OCI-LY7 (cell line): ENCODE results near the gene PLPP4. TPM values are rescaled to one million over a fixed set of nuclear protein-coding genes. Genes with fewer than 3 reads are reported as not detected.

Source experiments
- BruUV-seq: library from RNA; stranded (reverse); fragments of 400-500 nt; replicated peaks from 2 replicates; lab custom pipeline; 2021; lab: Mats Ljungman, UMichigan
- CTCF ChIA-PET: fragments of 300-600 bp; sonication (Branson Sonifier 250); formaldehyde crosslinking; loops from one replicate; lab custom pipeline; 2022; ENCODE audit warnings: antibody characterized with exemption; ENCODE audit not compliant: unreplicated experiment; lab: Charles Lee
- POLR2A ChIA-PET: fragments of 300-600 bp; sonication (Branson Sonifier 250); formaldehyde crosslinking; loops from one replicate; lab custom pipeline; 2022; ENCODE audit warnings: antibody characterized with exemption; lab: Charles Lee
- DNase-seq: peaks from one replicate; pipeline ENCODE4 v3.0.0-alpha.2; 2015; ENCODE audit warnings: low spot score
- H2AFZ ChIP-seq: fragments of 200-600 bp; sonication (generic), shearing (Covaris generic); 2 replicates; pipeline ENCODE4 v1.6.1; 2014; ENCODE audit warnings: mild to moderate bottlenecking, antibody characterized with exemption, low read length, moderate library complexity
- H3K27ac ChIP-seq: fragments of 200-600 bp; sonication (generic); 2 replicates; pipeline ENCODE4 v1.5.1; 2014; ENCODE audit warnings: mixed run types, low read depth, mild to moderate bottlenecking, moderate library complexity, low read length, inconsistent platforms; ENCODE audit not compliant: poor library complexity, severe bottlenecking
- H3K36me3 ChIP-seq: fragments of 200-600 bp; sonication (generic); 2 replicates; pipeline ENCODE4 v1.6.1; 2014; ENCODE audit warnings: mild to moderate bottlenecking, antibody characterized with exemption, low read length, moderate library complexity, mixed read lengths; ENCODE audit not compliant: insufficient read depth
- H3K4me1 ChIP-seq: fragments of 200-600 bp; sonication (generic); 2 replicates; pipeline ENCODE4 v1.5.1; 2014; ENCODE audit warnings: mild to moderate bottlenecking, low read length; ENCODE audit not compliant: insufficient read depth, poor library complexity, severe bottlenecking
- H3K4me2 ChIP-seq: fragments of 200-600 bp; sonication (generic); 2 replicates; pipeline ENCODE4 v1.6.1; 2014; ENCODE audit warnings: mild to moderate bottlenecking, low read length
- H3K4me3 ChIP-seq: fragments of 200-600 bp; sonication (generic); 2 replicates; pipeline ENCODE4 v1.5.1; 2014; ENCODE audit warnings: mild to moderate bottlenecking, low read depth, low read length; ENCODE audit not compliant: poor library complexity, severe bottlenecking
- H3K79me2 ChIP-seq: fragments of 200-600 bp; sonication (generic); 2 replicates; pipeline ENCODE4 v1.6.1; 2016; ENCODE audit warnings: low read depth, mild to moderate bottlenecking, low read length, moderate library complexity, mixed read lengths; ENCODE audit not compliant: insufficient read depth
- H3K9me2 ChIP-seq: fragments of 200-600 bp; sonication (generic); 2 replicates; pipeline ENCODE4 v1.6.1; 2016; ENCODE audit warnings: mild to moderate bottlenecking, low read length, mixed read lengths; ENCODE audit not compliant: insufficient read depth
- H3K9me3 ChIP-seq: fragments of 200-600 bp; sonication (generic); 2 replicates; pipeline ENCODE4 v1.6.1; 2014; ENCODE audit warnings: mild to moderate bottlenecking, mixed run types, low read length, mixed read lengths
- H4K20me1 ChIP-seq: fragments of 200-600 bp; sonication (generic); 2 replicates; pipeline ENCODE4 v1.6.1; 2014; ENCODE audit warnings: mild to moderate bottlenecking, antibody characterized with exemption, low read length, moderate library complexity, mixed read lengths; ENCODE audit not compliant: insufficient read depth
- CTCF ChIP-seq: fragments of 200-600 bp; sonication (generic); conservative IDR thresholded peaks from 2 replicates; pipeline ENCODE4 v1.5.1; 2014; ENCODE audit warnings: mild to moderate bottlenecking, antibody characterized with exemption, low read length, moderate library complexity, mixed read lengths
- EZH2phosphoT487 ChIP-seq: fragments of 200-600 bp; sonication (generic); IDR thresholded peaks from 2 replicates; pipeline ENCODE4 v1.6.1; 2018; ENCODE audit warnings: low read depth, borderline replicate concordance, mild to moderate bottlenecking, mixed run types, antibody characterized with exemption, low read length, moderate library complexity, mixed read lengths
- intact Hi-C: fragments of 100-400 bp; cut with micrococcal nuclease; formaldehyde crosslinking; loops from one replicate; pipeline ENCODE4 v1.10.0; 2022; ENCODE audit not compliant: unreplicated experiment
- total RNA-seq, 2 experiments: library from RNA; depleted of rRNA in 1 of 2; stranded (reverse); fragments of >200 nt in 1 of 2; shearing (Covaris generic) in 1 of 2; gene quantifications; 2 replicates each; pipeline ENCODE4 v1.2.3, GENCODE V29; 2014 to 2022

Gene PLPP4
- total RNA-seq, 2 experiments from 2014 or later, result not detected

DNA sequence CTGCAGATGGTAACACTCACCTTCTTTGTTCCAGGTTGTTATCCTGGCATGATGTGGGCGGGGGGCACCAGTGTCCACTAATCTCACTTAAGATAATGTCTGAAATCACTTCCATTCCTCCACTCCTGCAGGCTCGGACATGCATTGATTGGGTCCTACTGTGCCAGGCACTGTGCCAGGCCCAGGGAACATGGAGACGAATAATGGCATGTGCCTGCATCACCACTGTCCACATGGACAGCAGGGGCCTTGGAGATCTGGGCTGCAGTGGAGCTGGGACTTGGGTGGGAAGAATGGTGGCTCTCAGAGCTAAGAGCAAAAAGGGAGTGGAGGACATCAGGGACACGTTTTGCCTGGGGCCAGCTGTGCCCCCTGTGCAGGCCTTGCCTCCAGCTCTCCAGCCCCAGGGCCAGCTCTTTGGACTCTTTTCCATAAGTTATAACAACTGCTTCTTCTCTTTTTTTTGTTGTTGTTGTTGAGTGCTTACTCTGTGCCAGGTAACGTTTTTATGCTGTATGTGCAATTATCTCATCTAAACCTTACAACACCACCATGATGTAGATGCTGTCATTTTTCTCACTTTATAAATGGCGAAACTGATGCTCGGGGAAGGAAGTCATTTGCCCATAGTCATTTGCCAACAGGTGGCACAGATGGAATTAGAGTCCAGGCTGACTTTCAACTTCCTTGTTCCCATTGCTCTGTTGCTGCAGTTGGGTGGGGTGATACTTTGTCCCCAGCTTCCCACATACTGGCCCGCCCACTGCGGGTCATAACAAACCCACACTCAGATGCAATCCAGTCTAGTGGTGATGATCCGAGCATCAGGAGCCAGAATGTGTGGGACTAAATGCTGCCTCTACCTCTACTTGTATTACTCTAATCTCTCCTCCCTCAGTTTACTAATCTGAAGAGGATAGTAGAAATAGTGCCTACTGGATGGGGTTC lies 19.1 kb downstream of the PLPP4 start:
- Histone ChIP-seq H3K9me2 (no peaks in the 10 kb centered on the region), H3K79me2 (no peaks in the 10 kb centered on the region), H3K9me3 (no peaks in the 10 kb centered on the region), H3K36me3 (no peaks in the 10 kb centered on the region), H2AFZ (no peak overlapping the region), H4K20me1 (no peaks in the 10 kb centered on the region), H3K4me2 (no peak overlapping the region), H3K4me1 (no peaks in the 10 kb centered on the region), H3K27ac (no peak overlapping the region), H3K4me3 (no peak overlapping the region)
- ChIA-PET CTCF (no interaction called here), POLR2A (no interaction called here)
- BruUV-seq, result no TSS peak
- no peak for TF ChIP-seq CTCF
- no peak for TF ChIP-seq EZH2phosphoT487
- intact Hi-C loops, result no loop called here
- no peak for DNase-seq

DNA sequence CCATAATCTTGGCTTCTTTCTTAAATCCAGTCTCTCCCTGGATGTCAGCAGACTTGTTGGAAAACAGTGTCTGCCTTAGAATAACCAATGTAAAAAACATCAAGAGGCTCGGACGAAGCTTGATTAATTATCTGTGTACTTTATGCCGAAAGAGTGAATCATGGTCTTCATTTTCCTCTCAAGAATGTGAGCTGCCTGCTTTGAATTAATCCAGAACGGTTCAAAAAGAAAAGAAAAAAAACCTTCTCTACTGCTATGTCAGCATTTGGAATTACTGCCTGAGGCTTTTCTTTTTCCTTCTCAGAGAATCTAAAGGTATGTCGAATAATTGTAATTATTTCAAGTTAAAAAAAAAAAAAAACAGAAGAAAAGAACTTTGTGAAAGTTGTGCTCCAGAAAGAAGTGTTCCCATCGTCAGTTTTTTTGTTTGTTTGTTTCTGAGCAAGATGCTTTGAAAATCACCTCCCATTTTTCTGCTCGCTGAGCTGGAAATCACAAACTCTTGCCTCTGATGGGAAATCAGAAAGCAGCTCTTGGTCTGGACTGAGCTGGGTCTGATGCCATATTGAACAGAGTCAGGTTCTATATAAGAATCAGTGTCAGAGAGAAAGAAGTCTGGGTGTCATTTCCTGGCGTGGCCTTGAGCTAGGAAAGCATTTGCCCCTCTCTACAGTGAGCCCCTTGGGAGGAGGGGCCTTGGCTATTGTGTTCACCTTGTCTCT lies 20.2 kb downstream of the PLPP4 start:
- no peaks in the 10 kb centered on the region for H3K9me2 ChIP-seq
- TF ChIP-seq CTCF (no peak), EZH2phosphoT487 (no peak)
- H2AFZ ChIP-seq, result no peak overlapping the region
- ChIA-PET CTCF (no interaction called here), POLR2A (no interaction called here)
- no peaks in the 10 kb centered on the region for H4K20me1 ChIP-seq
- no TSS peak for BruUV-seq
- H3K4me2 ChIP-seq, result no peak overlapping the region
- no peaks in the 10 kb centered on the region for H3K36me3 ChIP-seq
- no peak overlapping the region for H3K4me3 ChIP-seq
- intact Hi-C loops, result no loop called here
- H3K79me2 ChIP-seq, result no peaks in the 10 kb centered on the region
- no peak overlapping the region for H3K27ac ChIP-seq
- H3K4me1 ChIP-seq, result no peaks in the 10 kb centered on the region
- DNase-seq, result no peak
- H3K9me3 ChIP-seq, result no peaks in the 10 kb centered on the region

GRCh38 chr10:120477743-120478141 lies 20.7 kb downstream of the PLPP4 start:
- H4K20me1 ChIP-seq, result no peaks in the 10 kb centered on the region
- intact Hi-C loops, result no loop called here
- H3K4me1 ChIP-seq, result no peaks in the 10 kb centered on the region
- H3K9me3 ChIP-seq, result no peaks in the 10 kb centered on the region
- BruUV-seq, result no TSS peak
- CTCF ChIA-PET, result no interaction called here
- no peaks in the 10 kb centered on the region for H3K79me2 ChIP-seq
- no peak overlapping the region for H3K4me3 ChIP-seq
- no peak overlapping the region for H3K4me2 ChIP-seq
- no peak for DNase-seq
- POLR2A ChIA-PET, result no interaction called here
- no peak overlapping the region for H3K27ac ChIP-seq
- H3K36me3 ChIP-seq, result no peaks in the 10 kb centered on the region
- no peak overlapping the region for H2AFZ ChIP-seq
- TF ChIP-seq EZH2phosphoT487 (no peak), CTCF (no peak)
- no peaks in the 10 kb centered on the region for H3K9me2 ChIP-seq
